ENCODE results near the gene KCTD16. TPM values are rescaled to one million over a fixed set of nuclear protein-coding genes. Genes with fewer than 3 reads are reported as not detected.

KCTD16 gene
- polyA plus RNA-seq, 1 of the 3 experiments (the other 2 are of a cell fraction), result 0.03 TPM

- Histone ChIP-seq H3K27ac (ENCODE audit: low read depth in 2 of 2, low read length in 1 of 2) (no peak overlapping the region), H3K79me2 (ENCODE audit: insufficient read depth) (no peaks in the 10 kb centered on the region), H3F3A (replicated peaks; ENCODE audit: insufficient read depth) (no peaks in the 10 kb centered on the region), H4K20me1 (ENCODE audit: insufficient read depth) (no peaks in the 10 kb centered on the region), H3K4me3 (ENCODE audit: low read depth in 2 of 2, low read length in 1 of 2) (no peak overlapping the region), H3K36me3 (replicated peaks in 1 of 2; ENCODE audit: control insufficient read depth in 1 of 2, insufficient read depth in 2 of 2, low read length in 1 of 2) (no peaks in the 10 kb centered on the region), H3K9me2 (no peaks in the 10 kb centered on the region), H2AFZ (ENCODE audit: low read depth) (no peak overlapping the region), H3K4me2 (no peak overlapping the region), H3K27me3 (ENCODE audit: insufficient read depth) (no peaks in the 10 kb centered on the region; the same call in 1 of the 2 replicates), H3K4me1 (ENCODE audit: control insufficient read depth in 1 of 2, insufficient read depth in 2 of 2, low read depth in 1 of 2, low read length in 1 of 2) (no peaks in the 10 kb centered on the region; a peak in 1 of 4 replicates), H3K9ac (no peak overlapping the region), H3K9me3 (no peaks in the 10 kb centered on the region)
- no peak for TF ChIP-seq USF2 (IDR thresholded peaks at IDR 0.05; ENCODE audit: borderline replicate concordance, low read depth, low read length)
- no peak for TF ChIP-seq FOXM1 (IDR thresholded peaks at IDR 0.05; ENCODE audit: low read depth)
- TF ChIP-seq TAF1 (IDR thresholded peaks at IDR 0.05; ENCODE audit: borderline replicate concordance, low read depth, low read length), result no peak
- no peak for TF ChIP-seq JUND (IDR thresholded peaks at IDR 0.05)
- no peak for TF ChIP-seq EP300 (IDR thresholded peaks at IDR 0.05; ENCODE audit: borderline replicate concordance in 1 of 2, low read depth in 1 of 2, low read length in 1 of 2)
- no peak for TF ChIP-seq POLR2AphosphoS5 (IDR thresholded peaks at IDR 0.05; ENCODE audit: low read depth, low read length)
- no peak for TF ChIP-seq NFIC (IDR thresholded peaks at IDR 0.05; ENCODE audit: borderline replicate concordance)
- TF ChIP-seq, protein P1, sequence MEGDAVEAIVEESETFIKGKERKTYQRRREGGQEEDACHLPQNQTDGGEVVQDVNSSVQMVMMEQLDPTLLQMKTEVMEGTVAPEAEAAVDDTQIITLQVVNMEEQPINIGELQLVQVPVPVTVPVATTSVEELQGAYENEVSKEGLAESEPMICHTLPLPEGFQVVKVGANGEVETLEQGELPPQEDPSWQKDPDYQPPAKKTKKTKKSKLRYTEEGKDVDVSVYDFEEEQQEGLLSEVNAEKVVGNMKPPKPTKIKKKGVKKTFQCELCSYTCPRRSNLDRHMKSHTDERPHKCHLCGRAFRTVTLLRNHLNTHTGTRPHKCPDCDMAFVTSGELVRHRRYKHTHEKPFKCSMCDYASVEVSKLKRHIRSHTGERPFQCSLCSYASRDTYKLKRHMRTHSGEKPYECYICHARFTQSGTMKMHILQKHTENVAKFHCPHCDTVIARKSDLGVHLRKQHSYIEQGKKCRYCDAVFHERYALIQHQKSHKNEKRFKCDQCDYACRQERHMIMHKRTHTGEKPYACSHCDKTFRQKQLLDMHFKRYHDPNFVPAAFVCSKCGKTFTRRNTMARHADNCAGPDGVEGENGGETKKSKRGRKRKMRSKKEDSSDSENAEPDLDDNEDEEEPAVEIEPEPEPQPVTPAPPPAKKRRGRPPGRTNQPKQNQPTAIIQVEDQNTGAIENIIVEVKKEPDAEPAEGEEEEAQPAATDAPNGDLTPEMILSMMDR (IDR thresholded peaks at IDR 0.05), result no peak
- ChIA-PET POLR2A (no interaction called here), CTCF (no interaction called here)
- DNase-seq, result no peak
- WGBS (ENCODE audit: low lambda C conversion rate), result 40% methylated on average over 3 of the region's 3 CpGs
Observed at GRCh38 chr5:144325532-144325931, 154.9 kb downstream of the KCTD16 start.

- H3K79me2 ChIP-seq (ENCODE audit: insufficient read depth), result no peaks in the 10 kb centered on the region
- H4K20me1 ChIP-seq (ENCODE audit: insufficient read depth), result no peaks in the 10 kb centered on the region
- no peak for TF ChIP-seq TEAD4 (IDR thresholded peaks at IDR 0.05; ENCODE audit: borderline replicate concordance, insufficient read depth)
- no peak for TF ChIP-seq JUND (IDR thresholded peaks at IDR 0.05)
- no peak for TF ChIP-seq SIN3A (IDR thresholded peaks at IDR 0.05; ENCODE audit: borderline replicate concordance, low read depth, low read length)
- TF ChIP-seq RFX5 (IDR thresholded peaks at IDR 0.05; ENCODE audit: low read length), result no peak
- TF ChIP-seq SMC3 (IDR thresholded peaks at IDR 0.05; ENCODE audit: low read depth, low read length), result no peak
- no peak for TF ChIP-seq RAD21 (IDR thresholded peaks at IDR 0.05; ENCODE audit: low read length)
- TF ChIP-seq EP300 (IDR thresholded peaks at IDR 0.05; ENCODE audit: borderline replicate concordance in 1 of 2, low read depth in 1 of 2, low read length in 1 of 2), result no peak
- H2AFZ ChIP-seq (ENCODE audit: low read depth), result no peak overlapping the region
- WGBS (ENCODE audit: low lambda C conversion rate), result 38% methylated on average over 2 of the region's 2 CpGs
- no peak overlapping the region for H3K27ac ChIP-seq (ENCODE audit: low read depth in 2 of 2, low read length in 1 of 2)
- no peak overlapping the region for H3K4me2 ChIP-seq
- H3F3A ChIP-seq (replicated peaks; ENCODE audit: insufficient read depth), result no peaks in the 10 kb centered on the region
- no peaks in the 10 kb centered on the region for H3K9me3 ChIP-seq
- H3K9me2 ChIP-seq, result no peaks in the 10 kb centered on the region
- no peak overlapping the region for H3K9ac ChIP-seq
- POLR2A ChIA-PET, result no interaction called here
- H3K36me3 ChIP-seq (replicated peaks in 1 of 2; ENCODE audit: control insufficient read depth in 1 of 2, insufficient read depth in 2 of 2, low read length in 1 of 2), result no peaks in the 10 kb centered on the region
- no peaks in the 10 kb centered on the region for H3K27me3 ChIP-seq (ENCODE audit: insufficient read depth)
- CTCF ChIA-PET, result no interaction called here
- H3K4me3 ChIP-seq (ENCODE audit: low read depth in 2 of 2, low read length in 1 of 2), result no peak overlapping the region
- DNase-seq, result no peak
- H3K4me1 ChIP-seq (ENCODE audit: control insufficient read depth in 1 of 2, insufficient read depth in 2 of 2, low read depth in 1 of 2, low read length in 1 of 2), result peaks cover 0 to 1% of the 10 kb centered on the region in 2 experiments; a peak in 1 of 4 replicates
Observed at GRCh38 chr5:144328494-144328893, 157.8 kb downstream of the KCTD16 start.

All from SK-N-SH (cell line).